ENCODE results near the gene CADM1. TPM values are rescaled to one million over a fixed set of nuclear protein-coding genes. Genes with fewer than 3 reads are reported as not detected.

The CADM1 gene
- total and polyA plus RNA-seq, 9 of the 15 experiments (the other 6 are each of a cell fraction or from before 2014, with no cell fraction given), result 0.42 TPM; not detected in 8

DNA sequence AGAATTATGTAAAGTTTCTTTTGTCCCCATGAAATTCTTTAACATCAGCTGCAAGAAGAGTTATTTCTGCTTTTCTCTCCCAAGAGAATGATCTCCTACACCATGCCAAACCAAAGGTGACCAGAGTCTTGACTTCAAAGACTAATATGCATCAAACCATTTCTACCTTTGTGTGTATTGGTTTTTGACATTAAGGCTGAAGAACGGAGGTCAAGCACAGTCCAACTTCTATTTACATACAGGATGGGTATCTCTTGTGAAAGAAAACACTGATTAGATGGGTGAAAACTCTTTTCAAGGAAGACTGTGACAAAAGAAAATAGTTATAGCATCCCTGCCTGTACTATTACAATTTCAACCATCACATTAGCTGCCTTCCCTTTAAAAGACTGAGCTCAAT, 256.3 kb downstream of the CADM1 start:
- H3K9me3 ChIP-seq (replicated peaks; ENCODE audit: control insufficient read depth, insufficient read depth, low read depth, low read length), result no peaks in the 10 kb centered on the region
- no peaks in the 10 kb centered on the region for H3K79me2 ChIP-seq (ENCODE audit: control insufficient read depth, insufficient read depth, low read length)
- intact Hi-C loops (cut with micrococcal nuclease) (no loop called here), in situ Hi-C loops (cut with MboI) (no loop called here)
- ChIA-PET CTCF (ENCODE audit: low intra/inter-chr PET ratio) (no interaction called here), POLR2A (no interaction called here)
- ATAC-seq, result no peak
- no peak for TF ChIP-seq ZNF436 (CRISPR knock-in tag; IDR thresholded peaks at IDR 0.05)
- no peak for TF ChIP-seq ZNF384 (IDR thresholded peaks at IDR 0.05; ENCODE audit: low read depth, low read length)
- TF ChIP-seq ZNF778 (CRISPR knock-in tag; IDR thresholded peaks at IDR 0.05), result no peak
- no peak for TF ChIP-seq GABPB1 (CRISPR knock-in tag; IDR thresholded peaks at IDR 0.05)
- TF ChIP-seq ZNF668 (CRISPR knock-in tag; IDR thresholded peaks at IDR 0.05), result no peak
- no peak for TF ChIP-seq ZBED1 (IDR thresholded peaks at IDR 0.05)
- no peak for TF ChIP-seq SIRT6 (IDR thresholded peaks at IDR 0.05; ENCODE audit: low read depth, low read length)
- TF ChIP-seq ZNF551 (CRISPR knock-in tag; IDR thresholded peaks at IDR 0.05), result no peak
- TF ChIP-seq STAT5B (CRISPR knock-in tag; IDR thresholded peaks at IDR 0.05), result no peak
- H2AFZ ChIP-seq (ENCODE audit: low read depth, low read length), result no peak overlapping the region
- no peaks in the 10 kb centered on the region for H3K27me3 ChIP-seq (ENCODE audit: control insufficient read depth in 2 of 2, insufficient read depth in 2 of 2, low read length in 2 of 2)
- no peaks in the 10 kb centered on the region for H4K20me1 ChIP-seq (replicated peaks; ENCODE audit: control insufficient read depth, insufficient read depth, low read length)
- H3K36me3 ChIP-seq (ENCODE audit: control insufficient read depth, insufficient read depth, low read length), result no peaks in the 10 kb centered on the region
- H3K4me2 ChIP-seq (ENCODE audit: insufficient read depth, low read length), result no peak overlapping the region
- no peak overlapping the region for H3K27ac ChIP-seq (ENCODE audit: extremely low read depth, low read depth, low read length)
- no peak overlapping the region for H3K4me3 ChIP-seq
- no peak for DNase-seq (ENCODE audit: extremely low read depth in 1 of 4, low spot score in 3 of 4)
- H3K9me1 ChIP-seq (ENCODE audit: control insufficient read depth, insufficient read depth, low read length), result no peaks in the 10 kb centered on the region
- WGBS (ENCODE audit: insufficient coverage, low coverage, missing lambda C conversion rate), result 0% methylated on average over 1 of the region's 1 CpG
- no peak overlapping the region for H3K9ac ChIP-seq (ENCODE audit: insufficient read depth in 1 of 2, low read depth in 2 of 2, low read length in 2 of 2)
- no TSS peak for BruUV-seq (replicated peaks)
- no peaks in the 10 kb centered on the region for H3K4me1 ChIP-seq (replicated peaks in 1 of 2; ENCODE audit: control insufficient read depth in 2 of 2, insufficient read depth in 2 of 2, low read length in 2 of 2)
- no peak for FAIRE-seq

GRCh38 chr11:115247361-115247760, 256.9 kb downstream of the CADM1 start:
- Histone ChIP-seq H3K4me2 (ENCODE audit: insufficient read depth, low read length) (no peak overlapping the region), H3K9me1 (ENCODE audit: control insufficient read depth, insufficient read depth, low read length) (no peaks in the 10 kb centered on the region), H3K36me3 (ENCODE audit: control insufficient read depth, insufficient read depth, low read length) (no peaks in the 10 kb centered on the region), H3K9me3 (replicated peaks; ENCODE audit: control insufficient read depth, insufficient read depth, low read depth, low read length) (no peaks in the 10 kb centered on the region), H2AFZ (ENCODE audit: low read depth, low read length) (no peak overlapping the region), H3K79me2 (ENCODE audit: control insufficient read depth, insufficient read depth, low read length) (no peaks in the 10 kb centered on the region), H3K27me3 (ENCODE audit: control insufficient read depth in 2 of 2, insufficient read depth in 2 of 2, low read length in 2 of 2) (no peaks in the 10 kb centered on the region), H3K4me1 (replicated peaks in 1 of 2; ENCODE audit: control insufficient read depth in 2 of 2, insufficient read depth in 2 of 2, low read length in 2 of 2) (no peaks in the 10 kb centered on the region), H3K9ac (ENCODE audit: insufficient read depth in 1 of 2, low read depth in 2 of 2, low read length in 2 of 2) (no peak overlapping the region), H3K4me3 (no peak overlapping the region), H4K20me1 (replicated peaks; ENCODE audit: control insufficient read depth, insufficient read depth, low read length) (no peaks in the 10 kb centered on the region), H3K27ac (ENCODE audit: extremely low read depth, low read depth, low read length) (no peak overlapping the region)
- no peak for ATAC-seq
- no TSS peak for BruUV-seq (replicated peaks)
- in situ Hi-C loops (cut with MboI) (no loop called here), intact Hi-C loops (cut with micrococcal nuclease) (no loop called here)
- ChIA-PET CTCF (ENCODE audit: low intra/inter-chr PET ratio) (no interaction called here), POLR2A (no interaction called here)
- FAIRE-seq, result no peak
- DNase-seq (ENCODE audit: extremely low read depth in 1 of 4, low spot score in 3 of 4), result no peak
- no peak for TF ChIP-seq POLR2AphosphoS5 (IDR thresholded peaks at IDR 0.05; ENCODE audit: control insufficient read depth, insufficient read depth, low read depth, low read length)
- TF ChIP-seq RBM17 (IDR thresholded peaks at IDR 0.05; ENCODE audit: borderline replicate concordance, low read depth, low read length), result no peak
- no peak for TF ChIP-seq SMARCA4 (IDR thresholded peaks at IDR 0.05)
- no peak for TF ChIP-seq EWSR1 (IDR thresholded peaks at IDR 0.05; ENCODE audit: borderline replicate concordance, low read depth, partially characterized antibody)
- no peak for TF ChIP-seq ZFP1 (CRISPR knock-in tag; IDR thresholded peaks at IDR 0.05)
- TF ChIP-seq, protein P1, sequence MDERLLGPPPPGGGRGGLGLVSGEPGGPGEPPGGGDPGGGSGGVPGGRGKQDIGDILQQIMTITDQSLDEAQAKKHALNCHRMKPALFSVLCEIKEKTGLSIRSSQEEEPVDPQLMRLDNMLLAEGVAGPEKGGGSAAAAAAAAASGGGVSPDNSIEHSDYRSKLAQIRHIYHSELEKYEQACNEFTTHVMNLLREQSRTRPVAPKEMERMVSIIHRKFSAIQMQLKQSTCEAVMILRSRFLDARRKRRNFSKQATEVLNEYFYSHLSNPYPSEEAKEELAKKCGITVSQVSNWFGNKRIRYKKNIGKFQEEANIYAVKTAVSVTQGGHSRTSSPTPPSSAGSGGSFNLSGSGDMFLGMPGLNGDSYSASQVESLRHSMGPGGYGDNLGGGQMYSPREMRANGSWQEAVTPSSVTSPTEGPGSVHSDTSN (CRISPR knock-in tag; IDR thresholded peaks at IDR 0.05; ENCODE audit: low read depth), result no peak
- TF ChIP-seq, protein P1 (tag; conservative IDR thresholded peaks at IDR 0.05; ENCODE audit: low read depth), result no peak
- no peak for TF ChIP-seq TAL1 (IDR thresholded peaks at IDR 0.05)

All from K562 (cell line).